GM18867 (cell line): ENCODE data around the gene ATP11B.

Experiments
- ATAC-seq: cut with Tn5 transposase; IDR thresholded peaks from one replicate; pipeline ENCODE4 v1.9.1; 2021; ENCODE audit warnings: mild to moderate bottlenecking, moderate library complexity; ENCODE audit not compliant: unreplicated experiment

The ATP11B gene

DNA sequence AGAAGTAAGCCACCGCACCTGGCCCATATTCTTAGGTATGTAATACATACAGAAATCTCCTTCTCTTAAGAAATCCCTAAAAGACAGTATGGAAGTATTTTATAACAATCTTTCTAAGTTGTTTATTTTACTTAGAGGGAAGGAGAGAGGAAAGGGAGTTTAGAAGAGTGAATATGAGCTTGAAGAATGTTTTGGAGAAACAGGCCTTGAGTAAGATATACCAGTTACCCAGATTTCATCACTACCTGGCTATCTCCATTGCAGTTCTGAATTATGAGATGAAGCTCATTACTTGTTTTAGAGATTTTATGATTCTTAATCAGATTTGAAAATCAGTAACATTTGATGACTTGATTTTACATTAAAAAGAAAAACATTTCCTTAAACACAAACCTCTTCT lies 115.2 kb downstream of the ATP11B start:
- ATAC-seq = no peak

DNA sequence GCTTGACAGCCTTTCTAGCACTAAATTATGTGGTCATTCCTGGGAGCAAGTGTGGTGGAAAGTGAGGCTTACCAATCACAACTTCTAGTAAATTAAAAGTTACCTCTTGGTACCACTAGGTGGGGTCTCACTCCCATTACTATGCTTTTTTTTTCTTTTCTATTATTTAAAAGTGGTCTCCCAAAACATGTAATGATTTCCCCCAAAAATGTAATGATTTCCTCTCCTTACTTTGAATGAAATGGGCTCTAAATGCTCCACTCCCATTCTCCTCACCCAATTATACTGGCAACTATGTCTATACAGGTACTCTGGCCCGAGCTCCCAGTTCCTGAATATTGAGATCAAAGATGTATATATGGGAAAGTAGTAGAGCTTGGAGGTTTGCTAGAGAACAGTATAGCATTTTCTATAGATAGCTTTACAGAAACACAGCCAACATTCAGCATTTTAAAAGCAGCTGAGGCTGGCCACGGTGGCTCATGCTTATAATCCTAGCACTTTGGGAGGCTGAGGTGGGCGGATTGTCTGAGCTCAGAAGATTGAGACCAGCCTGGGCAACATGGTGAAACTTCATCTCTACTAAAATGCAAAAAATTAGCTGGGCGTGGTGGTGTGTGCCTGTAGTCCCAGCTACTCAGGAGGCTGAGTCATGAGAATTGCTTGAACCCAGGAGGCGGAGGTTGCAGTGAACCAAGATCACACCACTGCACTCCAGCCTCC lies 116.2 kb downstream of the ATP11B start:
- ATAC-seq = no peak

- no peak for ATAC-seq
Measured at GRCh38 chr3:182910936-182911781, 117.9 kb downstream of the ATP11B start.

- ATAC-seq = no peak
Measured at GRCh38 chr3:182911782-182912111, 118.4 kb downstream of the ATP11B start.

- ATAC-seq = no peak
Measured at GRCh38 chr3:182912474-182912873, 119.2 kb downstream of the ATP11B start.

GRCh38 chr3:182913889-182914288 lies 120.6 kb downstream of the ATP11B start:
- ATAC-seq = peak; percentile 90

- ATAC-seq = peak; percentile 42
Measured at GRCh38 chr3:182914341-182914740, 121.0 kb downstream of the ATP11B start.

DNA sequence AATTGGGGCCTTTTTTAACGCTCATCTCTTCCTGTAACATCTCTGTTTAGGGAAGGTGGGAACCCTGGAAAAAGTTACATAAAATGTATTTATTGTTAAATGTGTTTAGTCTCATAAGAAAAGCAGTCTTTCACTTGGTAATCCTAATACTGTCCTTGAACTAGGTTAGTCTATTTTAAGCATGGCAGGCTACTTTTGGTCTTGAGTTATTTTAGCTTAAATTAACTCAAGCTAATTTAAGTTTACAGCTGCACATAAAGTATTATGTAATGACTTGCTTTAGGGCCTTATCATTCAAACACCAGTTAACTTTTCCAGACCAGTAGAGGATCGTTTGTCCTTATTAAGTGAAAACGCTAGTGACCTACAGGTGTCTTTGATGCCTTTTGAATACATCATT lies 123.8 kb downstream of the ATP11B start:
- ATAC-seq = no peak

DNA sequence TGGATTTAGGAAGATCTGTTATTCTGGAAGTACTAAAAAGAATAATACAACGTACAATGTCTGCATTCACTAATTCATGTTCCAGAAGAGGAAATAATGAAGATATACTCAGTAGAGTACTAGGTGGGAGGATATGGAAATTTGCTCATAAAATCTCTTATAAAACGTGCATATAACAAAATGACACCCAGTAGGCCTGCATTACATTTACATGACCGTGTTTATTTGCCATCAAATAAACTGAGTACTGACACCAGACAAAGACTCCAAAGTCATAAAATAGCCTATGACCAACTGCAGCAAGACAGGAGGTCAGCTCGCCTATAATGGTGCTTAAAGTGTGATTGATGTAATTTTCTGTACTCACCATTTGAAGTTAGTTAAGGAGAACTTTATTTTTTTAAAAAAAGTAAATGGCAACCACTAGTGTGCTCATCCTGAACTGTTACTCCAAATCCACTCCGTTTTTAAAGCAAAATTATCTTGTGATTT lies 126.6 kb downstream of the ATP11B start:
- no peak for ATAC-seq

DNA sequence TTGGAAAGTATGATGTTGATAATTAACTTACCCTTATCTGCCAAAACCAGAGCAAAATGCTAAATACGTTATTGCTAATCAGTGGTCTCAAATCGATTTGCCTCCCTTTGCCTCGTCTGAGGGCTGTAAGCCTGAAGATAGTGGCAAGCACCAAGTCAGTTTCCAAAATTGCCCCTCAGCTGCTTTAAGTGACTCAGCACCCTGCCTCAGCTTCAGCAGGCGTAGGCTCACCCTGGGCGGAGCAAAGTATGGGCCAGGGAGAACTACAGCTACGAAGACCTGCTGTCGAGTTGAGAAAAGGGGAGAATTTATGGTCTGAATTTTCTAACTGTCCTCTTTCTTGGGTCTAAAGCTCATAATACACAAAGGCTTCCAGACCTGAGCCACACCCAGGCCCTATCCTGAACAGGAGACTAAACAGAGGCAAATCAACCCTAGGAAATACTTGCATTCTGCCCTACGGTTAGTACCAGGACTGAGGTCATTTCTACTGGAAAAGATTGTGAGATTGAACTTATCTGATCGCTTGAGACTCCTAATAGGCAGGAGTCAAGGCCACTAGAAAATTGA lies 127.3 kb downstream of the ATP11B start:
- no peak for ATAC-seq

DNA sequence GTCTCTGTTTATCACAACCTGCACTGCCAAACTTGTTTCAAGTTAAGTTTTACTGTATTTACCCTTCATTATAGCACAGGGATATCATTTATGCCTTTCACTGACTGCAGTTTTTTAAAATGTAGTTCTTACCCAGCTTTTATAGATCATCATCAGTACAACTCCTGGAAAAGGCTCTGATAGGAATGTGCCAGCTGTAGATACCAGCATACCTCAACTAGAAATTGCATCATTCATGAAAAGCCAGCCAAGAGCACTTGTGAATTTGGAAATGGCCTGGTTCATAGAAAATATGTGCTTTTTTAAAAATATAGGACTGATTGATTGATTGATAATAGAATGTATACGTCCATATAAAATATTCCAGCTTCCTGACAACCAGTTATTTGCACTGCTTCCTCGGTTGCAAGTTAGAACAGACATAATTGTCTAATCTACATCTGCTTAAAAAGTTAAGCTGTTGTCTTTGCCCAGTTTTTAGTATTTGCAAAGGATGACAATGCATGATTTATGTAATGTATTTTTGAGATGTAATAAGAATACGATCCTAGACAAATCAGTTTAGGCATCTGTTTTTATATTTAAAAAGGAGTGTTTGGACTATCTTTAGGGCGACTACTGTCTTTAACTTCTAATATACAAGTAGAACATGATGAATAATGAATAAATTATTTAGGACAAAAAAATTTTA lies 128.5 kb downstream of the ATP11B start:
- ATAC-seq = no peak

DNA sequence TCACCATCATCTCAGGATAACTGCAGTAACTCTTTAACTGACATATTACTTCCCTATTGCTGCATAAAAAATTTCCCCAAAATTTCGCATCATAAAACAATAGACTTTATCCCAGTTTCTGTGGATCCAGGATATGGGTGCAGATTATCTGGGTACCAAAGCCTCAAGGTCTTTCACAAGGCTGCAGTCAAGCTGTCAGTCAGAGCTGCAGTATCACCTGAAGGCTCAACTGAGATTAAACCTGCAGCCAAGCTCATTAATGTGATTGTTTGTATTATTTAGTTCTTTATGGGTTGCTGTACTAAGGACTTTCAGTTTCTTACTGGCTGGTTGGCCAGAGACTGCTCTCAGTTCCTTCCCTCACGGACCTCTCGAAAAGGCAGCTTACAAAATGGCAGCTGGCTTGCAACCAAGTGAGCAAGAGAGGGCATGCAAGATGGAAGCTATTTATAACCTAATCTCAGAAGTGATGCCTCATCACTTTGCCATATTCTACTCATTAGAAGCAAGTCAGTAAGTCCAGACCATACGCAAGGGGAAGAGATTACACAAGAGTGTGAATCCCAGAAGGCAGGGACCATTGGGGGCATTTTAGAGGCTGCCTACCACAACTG lies 132.1 kb downstream of the ATP11B start:
- ATAC-seq = peak; percentile 95

GRCh38 chr3:182925944-182926337 lies 132.6 kb downstream of the ATP11B start:
- peak; percentile 24 for ATAC-seq

GRCh38 chr3:182935803-182936202 lies 142.5 kb downstream of the ATP11B start:
- ATAC-seq = no peak

DNA sequence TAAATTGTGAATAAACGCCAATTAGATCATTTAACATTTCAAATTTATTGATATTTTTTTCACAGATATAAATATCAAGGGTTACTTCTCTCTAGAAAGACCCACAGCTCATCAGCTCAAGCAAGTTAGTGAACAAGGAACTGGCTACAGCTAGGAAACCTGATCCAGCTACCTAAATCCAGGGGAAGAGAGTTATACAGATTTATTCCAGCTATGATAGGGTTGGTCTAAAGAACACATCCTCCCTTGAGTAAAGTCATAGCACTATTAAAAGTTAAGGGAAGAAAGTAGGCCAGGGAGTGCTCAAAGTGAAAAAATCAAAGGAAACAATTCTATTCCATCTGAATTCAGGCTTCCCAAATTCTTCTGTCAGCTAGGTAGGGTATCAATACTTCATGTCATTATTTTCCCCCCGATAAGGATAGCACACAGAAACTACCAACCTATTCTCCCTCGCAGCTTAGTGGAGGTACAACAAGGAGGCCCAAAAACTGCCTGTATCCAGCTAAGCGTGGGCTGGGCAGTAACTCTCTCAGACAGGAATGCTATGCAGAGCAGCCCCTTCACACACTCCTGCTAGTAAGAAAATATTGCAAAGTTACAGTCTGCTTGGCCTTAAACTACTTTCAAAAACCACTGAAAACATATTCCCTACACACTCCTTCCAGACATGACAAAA lies 143.1 kb downstream of the ATP11B start:
- no peak for ATAC-seq

- ATAC-seq = no peak
Measured at GRCh38 chr3:182936918-182937285, 143.6 kb downstream of the ATP11B start.

DNA sequence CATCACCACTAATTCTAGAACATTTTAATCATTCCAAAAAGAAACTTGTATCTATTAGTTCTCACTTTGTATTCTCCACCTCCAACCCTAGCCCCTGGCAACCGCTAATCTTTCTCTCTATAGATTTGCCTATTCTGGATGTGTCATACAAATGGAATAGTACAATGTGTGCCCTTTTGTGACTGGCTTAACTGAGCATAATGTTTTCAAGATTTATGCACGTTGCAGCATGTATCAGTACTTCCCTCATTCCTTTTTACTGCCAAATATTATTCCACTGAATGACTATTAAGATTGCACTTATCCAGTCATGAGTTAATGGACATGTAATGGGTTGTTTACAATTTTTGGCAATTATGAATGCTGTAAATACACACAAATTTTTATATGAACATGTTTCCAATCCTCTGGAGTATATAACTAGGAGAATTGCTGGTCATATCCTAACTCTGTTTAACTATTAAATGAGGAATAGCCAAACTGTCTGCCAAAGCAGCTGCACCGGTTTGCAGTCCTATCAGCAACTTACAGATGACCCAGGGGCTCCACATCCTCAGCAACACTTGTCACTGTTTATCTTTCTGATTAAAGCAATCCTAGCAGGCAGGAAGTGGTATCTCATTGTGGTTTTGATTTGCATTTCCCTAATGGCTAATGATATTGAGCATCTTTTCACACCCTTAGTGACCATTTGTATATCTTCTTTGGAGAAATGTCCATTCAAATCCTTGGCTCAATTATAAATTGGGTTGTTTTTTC lies 144.2 kb downstream of the ATP11B start:
- ATAC-seq = peak; percentile 97

- no peak for ATAC-seq
Measured at GRCh38 chr3:182940266-182940808, 147.0 kb downstream of the ATP11B start.

DNA sequence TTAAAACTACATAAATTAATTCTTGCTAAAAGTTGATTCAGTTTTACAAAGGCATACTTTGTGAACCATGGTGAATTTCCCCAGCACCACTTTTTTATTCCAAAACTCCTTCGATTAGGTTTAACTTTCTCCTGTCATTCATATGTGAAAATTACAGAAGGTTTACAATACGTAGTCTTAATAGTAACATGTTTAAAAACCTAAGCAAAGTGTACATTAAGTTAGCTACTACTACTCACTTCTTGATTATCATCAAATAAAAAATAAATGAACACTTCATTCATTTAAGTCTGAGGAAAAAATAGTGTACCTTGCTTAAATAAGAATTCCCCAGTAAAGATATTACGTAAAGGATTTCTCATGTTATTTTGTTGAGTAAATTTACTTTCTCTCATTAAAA lies 148.4 kb downstream of the ATP11B start:
- ATAC-seq = no peak
